HCT116 (cell line): ENCODE data around the gene PLPP6. TPM values are rescaled to one million over a fixed set of nuclear protein-coding genes. Genes with fewer than 3 reads are reported as not detected.

Experiments used
- ATAC-seq: fragments of 200-7000 bp; cut with Tn5 transposase; 2 replicates; pipeline ENCODE4 v1.9.1; 2020; ENCODE audit warnings: mild to moderate bottlenecking, moderate library complexity
- BruUV-seq: library from RNA; stranded (reverse); fragments of 400-500 nt; replicated peaks from 2 replicates; lab custom pipeline; 2021; lab: Mats Ljungman, UMichigan
- CTCF ChIA-PET: fragments of 300-600 bp; sonication (Branson Sonifier 250); formaldehyde crosslinking; loops from one replicate; lab custom pipeline; 2021; ENCODE audit warnings: antibody characterized with exemption; lab: Charles Lee
- POLR2A ChIA-PET: fragments of 300-600, 350-600 bp; sonication (Branson Sonifier 250); formaldehyde crosslinking; loops from one replicate; lab custom pipeline; 2021; ENCODE audit warnings: antibody characterized with exemption; lab: Charles Lee
- RAD21 ChIA-PET, 2 experiments: fragments of 300-600 bp; sonication (Branson Sonifier 250); formaldehyde crosslinking; loops; one replicate each; lab custom pipeline; 2023; ENCODE audit warnings: low total read pairs in 2 of 2; ENCODE audit not compliant: uncharacterized antibody in 2 of 2, unreplicated experiment in 2 of 2, low non-redundant PET in 1 of 2; lab: Charles Lee
- DNase-seq: peaks from one replicate; pipeline ENCODE4 v3.0.0-alpha.2; 2010; ENCODE audit warnings: low read depth, low spot score
- H2AFZ ChIP-seq: fragments of 200-600 bp; shearing (Covaris generic), sonication (generic); 2 replicates; pipeline ENCODE4 v1.6.1; 2017; ENCODE audit warnings: low read depth, mixed run types, mixed read lengths, antibody characterized with exemption, low read length; ENCODE audit not compliant: poor library complexity, severe bottlenecking
- H3K27ac ChIP-seq: 2 replicates; pipeline ENCODE4 v1.5.1; 2012; ENCODE audit warnings: low read depth, low read length
- H3K27me3 ChIP-seq: fragments of 200-600 bp; sonication (generic); 2 replicates; pipeline ENCODE4 v1.6.1; 2016; ENCODE audit warnings: mixed run types, low read length, mixed read lengths; ENCODE audit not compliant: insufficient read depth
- H3K36me3 ChIP-seq, 2 experiments: fragments of 200-500 bp in 1 of 2; fragments of 200-600 bp in 1 of 2; sonication (Bioruptor generic) in 1 of 2; sonication (generic) in 1 of 2; 2 replicates each; pipeline versions ENCODE4 v1.5.1 to v1.6.1; 2014 to 2016; ENCODE audit warnings: low read length in 2 of 2, inconsistent platforms in 1 of 2, mixed read lengths in 1 of 2, mixed run types in 1 of 2; ENCODE audit not compliant: insufficient read depth in 2 of 2, control insufficient read depth in 1 of 2
- H3K4me1 ChIP-seq, 2 experiments: fragments of 200-600 bp in 1 of 2; sonication (generic) in 1 of 2; 2 replicates each; pipeline versions ENCODE4 v1.5.1 to v1.6.1; 2012 to 2017; ENCODE audit warnings: low read length in 2 of 2, inconsistent platforms in 1 of 2, mild to moderate bottlenecking in 1 of 2, mixed read lengths in 1 of 2, mixed run types in 1 of 2, moderate library complexity in 1 of 2; ENCODE audit not compliant: insufficient read depth in 2 of 2, control insufficient read depth in 1 of 2
- H3K4me2 ChIP-seq: fragments of 200-600 bp; sonication (generic); 2 replicates; pipeline ENCODE4 v1.6.1; 2017; ENCODE audit warnings: mixed run types, low read length, mixed read lengths
- H3K4me3 ChIP-seq, 2 experiments: fragments of 200-600 bp in 1 of 2; sonication (generic) in 1 of 2; replicated peaks in 1 of 2; 2 replicates each; pipeline ENCODE4 v1.5.1; 2011 to 2016; ENCODE audit warnings: low read length in 2 of 2, control low read depth in 1 of 2, low read depth in 1 of 2, mild to moderate bottlenecking in 1 of 2, mixed read lengths in 1 of 2, mixed run types in 1 of 2
- H3K79me2 ChIP-seq: fragments of 200-600 bp; sonication (generic); 2 replicates; pipeline ENCODE4 v1.6.1; 2017; ENCODE audit warnings: mild to moderate bottlenecking, mixed run types, low read length, moderate library complexity, mixed read lengths; ENCODE audit not compliant: insufficient read depth
- H3K9ac ChIP-seq: fragments of 200-600 bp; sonication (generic); 2 replicates; pipeline ENCODE4 v1.6.1; 2016; ENCODE audit warnings: low read length, mixed read lengths
- H3K9me2 ChIP-seq: fragments of 200-600 bp; sonication (generic), shearing (Covaris generic); 2 replicates; pipeline ENCODE4 v1.6.1; 2017; ENCODE audit warnings: mixed run types, mild to moderate bottlenecking, moderate library complexity; ENCODE audit not compliant: insufficient read depth
- H3K9me3 ChIP-seq, 2 experiments: fragments of 200-500 bp in 1 of 2; fragments of 200-600 bp in 1 of 2; sonication (Bioruptor generic) in 1 of 2; sonication (generic) in 1 of 2; 2 replicates each; pipeline ENCODE4 v1.6.1; 2014 to 2017; ENCODE audit warnings: low read length in 2 of 2, mixed read lengths in 2 of 2, inconsistent platforms in 1 of 2, low read depth in 1 of 2, mild to moderate bottlenecking in 1 of 2, mixed run types in 1 of 2, moderate library complexity in 1 of 2; ENCODE audit not compliant: control insufficient read depth in 1 of 2, insufficient read depth in 1 of 2
- H4K20me1 ChIP-seq: fragments of 200-600 bp; sonication (generic), shearing (Covaris generic); 2 replicates; pipeline ENCODE4 v1.6.1; 2017; ENCODE audit warnings: mixed run types, mild to moderate bottlenecking, moderate library complexity; ENCODE audit not compliant: insufficient read depth
- ATF3 ChIP-seq: IDR thresholded peaks from 2 replicates; pipeline ENCODE4 v1.6.1; 2012
- CBX3 ChIP-seq: IDR thresholded peaks from 2 replicates; pipeline ENCODE4 v1.6.1; 2012; ENCODE audit warnings: low read depth
- CEBPB ChIP-seq: IDR thresholded peaks from 2 replicates; pipeline ENCODE4 v1.6.1; 2012; ENCODE audit warnings: low read depth
- ELF1 ChIP-seq: IDR thresholded peaks from 2 replicates; pipeline ENCODE4 v1.6.1; 2012; ENCODE audit warnings: low read depth, borderline replicate concordance
- EZH2 ChIP-seq: fragments of 200-600 bp; sonication (generic); IDR thresholded peaks from 2 replicates; pipeline ENCODE4 v1.6.1; 2017; ENCODE audit warnings: antibody characterized with exemption, mixed run types
- EZH2phosphoT487 ChIP-seq: fragments of 200-600 bp; IDR thresholded peaks from 2 replicates; pipeline ENCODE4 v1.6.1; 2018; ENCODE audit warnings: antibody characterized with exemption, borderline replicate concordance
- FOSL1 ChIP-seq: IDR thresholded peaks from 2 replicates; pipeline ENCODE4 v1.6.1; 2012; ENCODE audit warnings: low read depth
- JUND ChIP-seq: IDR thresholded peaks from 2 replicates; pipeline ENCODE4 v1.6.1; 2012
- MAX ChIP-seq: IDR thresholded peaks from 2 replicates; pipeline ENCODE4 v1.6.1; 2012
- POLR2AphosphoS5 ChIP-seq: IDR thresholded peaks from 2 replicates; pipeline ENCODE4 v1.6.1; 2011; ENCODE audit warnings: mild to moderate bottlenecking, low read depth, low read length, moderate library complexity
- RAD21 ChIP-seq: IDR thresholded peaks from 2 replicates; pipeline ENCODE4 v1.6.1; 2012; ENCODE audit warnings: low read depth, mild to moderate bottlenecking
- SRF ChIP-seq: IDR thresholded peaks from 2 replicates; pipeline ENCODE4 v1.6.1; 2012; ENCODE audit warnings: low read depth
- TCF7L2 ChIP-seq: IDR thresholded peaks from 2 replicates; pipeline ENCODE4 v1.7.0; 2011; ENCODE audit warnings: borderline replicate concordance, inconsistent platforms; ENCODE audit not compliant: insufficient read depth, insufficient read length; ENCODE audit errors: extremely low read depth
- ZNF274 ChIP-seq: fragments of 200-500 bp; sonication (Bioruptor generic); IDR thresholded peaks from 2 replicates; pipeline ENCODE4 v1.6.1; 2014; ENCODE audit warnings: mild to moderate bottlenecking, low read depth, low read length, inconsistent platforms
- intact Hi-C: fragments of 100-400 bp; cut with micrococcal nuclease; formaldehyde crosslinking; loops from 2 replicates; pipeline ENCODE4 v1.10.0; 2022
- total RNA-seq: library from RNA; stranded (reverse); gene quantifications from one replicate; pipeline ENCODE4 v1.2.1, GENCODE V29; 2021; ENCODE audit not compliant: unreplicated experiment

The PLPP6 gene
- total RNA-seq, 1 experiment from 2014 or later, result 5.0 TPM

GRCh38 chr9:4686584-4686983 lies 24.5 kb downstream of the PLPP6 start:
- no peak for TF ChIP-seq POLR2AphosphoS5
- no peak for TF ChIP-seq EZH2phosphoT487
- TF ChIP-seq JUND, result no peak
- no peak for TF ChIP-seq SRF
- no peak for TF ChIP-seq MAX
- Histone ChIP-seq H3K79me2 (peaks cover 53% of the 10 kb centered on the region), H2AFZ (no peak overlapping the region), H4K20me1 (no peaks in the 10 kb centered on the region), H3K9me2 (no peaks in the 10 kb centered on the region), H3K27ac (no peak overlapping the region), H3K36me3 (peaks cover 14 to 22% of the 10 kb centered on the region in 2 experiments; a peak in 3 of 4 replicates), H3K27me3 (no peaks in the 10 kb centered on the region), H3K4me2 (no peak overlapping the region), H3K4me1 (no peaks in the 10 kb centered on the region), H3K4me3 (no peak overlapping the region), H3K9ac (no peak overlapping the region), H3K9me3 (no peaks in the 10 kb centered on the region)
- CTCF ChIA-PET, result no interaction called here
- DNase-seq, result no peak
- POLR2A ChIA-PET, result no interaction called here
- intact Hi-C loops, result no loop called here
- RAD21 ChIA-PET, result no interaction called here
- BruUV-seq, result no TSS peak
- no peak for ATAC-seq

GRCh38 chr9:4689021-4689420 lies 26.9 kb downstream of the PLPP6 start:
- H3K36me3 ChIP-seq, result peaks cover 14 to 22% of the 10 kb centered on the region in 2 experiments; a peak in 3 of 4 replicates
- no peaks in the 10 kb centered on the region for H3K27me3 ChIP-seq
- H4K20me1 ChIP-seq, result no peaks in the 10 kb centered on the region; the same call in 1 of the 2 replicates
- H3K9ac ChIP-seq, result no peak overlapping the region
- ChIA-PET RAD21 (no interaction called here), CTCF (no interaction called here), POLR2A (no interaction called here)
- DNase-seq, result no peak
- no TSS peak for BruUV-seq
- no peak overlapping the region for H3K4me2 ChIP-seq
- H3K9me3 ChIP-seq, result no peaks in the 10 kb centered on the region
- no peaks in the 10 kb centered on the region for H3K4me1 ChIP-seq
- intact Hi-C loops, result no loop called here
- H3K79me2 ChIP-seq, result peaks cover 53% of the 10 kb centered on the region
- no peak overlapping the region for H3K27ac ChIP-seq
- no peak overlapping the region for H2AFZ ChIP-seq
- H3K4me3 ChIP-seq, result no peak overlapping the region
- ATAC-seq, result no peak
- TF ChIP-seq EZH2phosphoT487 (no peak), CEBPB (no peak), JUND (no peak), ATF3 (no peak), CBX3 (no peak), RAD21 (no peak), EZH2 (no peak), ZNF274 (no peak), ELF1 (no peak), SRF (no peak), TCF7L2 (no peak), FOSL1 (no peak)
- H3K9me2 ChIP-seq, result no peaks in the 10 kb centered on the region
